GM23338 (cell line): ENCODE measurements around the gene FNDC8.

Experiments
- CREB1 ChIP-seq: fragments of 250-450 bp; sonication (Bioruptor Pico); IDR thresholded peaks from 2 replicates; pipeline ENCODE4 v1.5.0; 2020; ENCODE audit warnings: low read depth, mild to moderate bottlenecking, moderate library complexity
- EZH2 ChIP-seq: fragments of 200-600 bp; sonication (generic); IDR thresholded peaks from one replicate; pipeline ENCODE4 v1.8.0; 2017; ENCODE audit warnings: antibody characterized with exemption, mild to moderate bottlenecking, low read depth; ENCODE audit not compliant: unreplicated experiment
- EZH2phosphoT487 ChIP-seq: fragments of 200-600 bp; sonication (generic); IDR thresholded peaks from one replicate; pipeline ENCODE4 v1.8.1; 2018; ENCODE audit warnings: antibody characterized with exemption; ENCODE audit not compliant: unreplicated experiment
- JUNB ChIP-seq: IDR thresholded peaks from one replicate; pipeline ENCODE4 v1.6.1; 2016; ENCODE audit warnings: antibody characterized with exemption; ENCODE audit not compliant: unreplicated experiment
- NANOG ChIP-seq: IDR thresholded peaks from 2 replicates; pipeline ENCODE4 v1.6.1; 2016; ENCODE audit warnings: antibody characterized with exemption, borderline replicate concordance
- POLR2AphosphoS5 ChIP-seq: IDR thresholded peaks from 2 replicates; pipeline ENCODE4 v1.6.1; 2016; ENCODE audit warnings: antibody characterized with exemption, low read depth
- ZNF114 ChIP-seq: fragments of 250-450 bp; sonication (Bioruptor Pico); IDR thresholded peaks from 2 replicates; pipeline ENCODE4 v1.5.0; 2020; ENCODE audit warnings: mild to moderate bottlenecking, moderate library complexity
- TF ChIP-seq, protein P1 (sequence below), 2 experiments: fragments of 200-600 bp in 1 of 2; sonication (generic) in 1 of 2; conservative IDR thresholded peaks; 2 replicates each; pipeline versions ENCODE4 v1.5.1 to v1.6.1; 2016 to 2017; ENCODE audit warnings: antibody characterized with exemption in 2 of 2, low read depth in 2 of 2, mild to moderate bottlenecking in 2 of 2, moderate library complexity in 1 of 2
- TF ChIP-seq, protein P2 (sequence below): IDR thresholded peaks from one replicate; pipeline ENCODE4 v1.6.1; 2018; ENCODE audit warnings: antibody characterized with exemption; ENCODE audit not compliant: unreplicated experiment
- TF ChIP-seq, protein P3 (sequence below): IDR thresholded peaks from 2 replicates; pipeline ENCODE4 v1.6.1; 2016; ENCODE audit warnings: antibody characterized with exemption

DNA sequence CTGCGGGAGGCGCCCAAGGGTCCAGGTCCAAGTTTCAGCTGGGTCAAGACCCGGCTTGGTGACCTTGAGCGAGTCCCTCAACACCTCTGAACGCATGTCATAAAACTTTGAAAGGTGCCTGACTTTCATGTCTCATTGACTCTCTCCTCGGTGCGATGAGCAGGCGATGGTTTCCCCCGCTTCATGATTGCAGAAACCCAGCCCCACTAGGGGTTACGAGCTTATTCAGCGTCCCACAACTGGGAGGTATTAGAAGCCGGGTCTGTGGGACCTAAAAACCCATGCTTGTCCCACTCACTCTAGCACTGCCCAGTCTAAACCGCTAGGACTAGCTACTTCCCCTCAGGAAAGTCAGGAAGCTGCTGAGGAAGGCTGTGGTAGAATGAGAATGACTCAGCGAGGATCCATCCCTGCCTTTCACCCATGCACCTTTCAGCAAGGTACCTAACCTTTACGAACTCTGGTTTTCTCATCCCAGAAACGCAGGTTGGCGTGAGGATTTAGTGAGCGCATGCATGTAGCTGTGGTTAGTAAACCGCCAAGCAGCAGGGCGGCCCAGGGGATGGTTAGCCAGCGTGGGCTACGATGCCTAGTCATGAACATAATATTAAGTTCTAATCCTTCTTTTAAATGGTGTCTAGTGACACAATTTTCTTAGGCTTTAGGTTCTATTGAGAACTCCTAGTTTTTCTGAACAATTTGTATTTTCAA lies 31.7 kb upstream of the FNDC8 start:
- TF ChIP-seq POLR2AphosphoS5: no peak
- TF ChIP-seq, protein P1, sequence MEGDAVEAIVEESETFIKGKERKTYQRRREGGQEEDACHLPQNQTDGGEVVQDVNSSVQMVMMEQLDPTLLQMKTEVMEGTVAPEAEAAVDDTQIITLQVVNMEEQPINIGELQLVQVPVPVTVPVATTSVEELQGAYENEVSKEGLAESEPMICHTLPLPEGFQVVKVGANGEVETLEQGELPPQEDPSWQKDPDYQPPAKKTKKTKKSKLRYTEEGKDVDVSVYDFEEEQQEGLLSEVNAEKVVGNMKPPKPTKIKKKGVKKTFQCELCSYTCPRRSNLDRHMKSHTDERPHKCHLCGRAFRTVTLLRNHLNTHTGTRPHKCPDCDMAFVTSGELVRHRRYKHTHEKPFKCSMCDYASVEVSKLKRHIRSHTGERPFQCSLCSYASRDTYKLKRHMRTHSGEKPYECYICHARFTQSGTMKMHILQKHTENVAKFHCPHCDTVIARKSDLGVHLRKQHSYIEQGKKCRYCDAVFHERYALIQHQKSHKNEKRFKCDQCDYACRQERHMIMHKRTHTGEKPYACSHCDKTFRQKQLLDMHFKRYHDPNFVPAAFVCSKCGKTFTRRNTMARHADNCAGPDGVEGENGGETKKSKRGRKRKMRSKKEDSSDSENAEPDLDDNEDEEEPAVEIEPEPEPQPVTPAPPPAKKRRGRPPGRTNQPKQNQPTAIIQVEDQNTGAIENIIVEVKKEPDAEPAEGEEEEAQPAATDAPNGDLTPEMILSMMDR (conservative IDR thresholded peaks at IDR 0.05; ENCODE audit: low read depth in 2 of 2): no peak; a peak in 1 of 4 replicates
- no peak for TF ChIP-seq EZH2
- TF ChIP-seq CREB1 (CRISPR knock-in tag): no peak
- TF ChIP-seq, protein P2, sequence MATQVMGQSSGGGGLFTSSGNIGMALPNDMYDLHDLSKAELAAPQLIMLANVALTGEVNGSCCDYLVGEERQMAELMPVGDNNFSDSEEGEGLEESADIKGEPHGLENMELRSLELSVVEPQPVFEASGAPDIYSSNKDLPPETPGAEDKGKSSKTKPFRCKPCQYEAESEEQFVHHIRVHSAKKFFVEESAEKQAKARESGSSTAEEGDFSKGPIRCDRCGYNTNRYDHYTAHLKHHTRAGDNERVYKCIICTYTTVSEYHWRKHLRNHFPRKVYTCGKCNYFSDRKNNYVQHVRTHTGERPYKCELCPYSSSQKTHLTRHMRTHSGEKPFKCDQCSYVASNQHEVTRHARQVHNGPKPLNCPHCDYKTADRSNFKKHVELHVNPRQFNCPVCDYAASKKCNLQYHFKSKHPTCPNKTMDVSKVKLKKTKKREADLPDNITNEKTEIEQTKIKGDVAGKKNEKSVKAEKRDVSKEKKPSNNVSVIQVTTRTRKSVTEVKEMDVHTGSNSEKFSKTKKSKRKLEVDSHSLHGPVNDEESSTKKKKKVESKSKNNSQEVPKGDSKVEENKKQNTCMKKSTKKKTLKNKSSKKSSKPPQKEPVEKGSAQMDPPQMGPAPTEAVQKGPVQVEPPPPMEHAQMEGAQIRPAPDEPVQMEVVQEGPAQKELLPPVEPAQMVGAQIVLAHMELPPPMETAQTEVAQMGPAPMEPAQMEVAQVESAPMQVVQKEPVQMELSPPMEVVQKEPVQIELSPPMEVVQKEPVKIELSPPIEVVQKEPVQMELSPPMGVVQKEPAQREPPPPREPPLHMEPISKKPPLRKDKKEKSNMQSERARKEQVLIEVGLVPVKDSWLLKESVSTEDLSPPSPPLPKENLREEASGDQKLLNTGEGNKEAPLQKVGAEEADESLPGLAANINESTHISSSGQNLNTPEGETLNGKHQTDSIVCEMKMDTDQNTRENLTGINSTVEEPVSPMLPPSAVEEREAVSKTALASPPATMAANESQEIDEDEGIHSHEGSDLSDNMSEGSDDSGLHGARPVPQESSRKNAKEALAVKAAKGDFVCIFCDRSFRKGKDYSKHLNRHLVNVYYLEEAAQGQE: no peak
- no peak for TF ChIP-seq NANOG
- TF ChIP-seq, protein P3, sequence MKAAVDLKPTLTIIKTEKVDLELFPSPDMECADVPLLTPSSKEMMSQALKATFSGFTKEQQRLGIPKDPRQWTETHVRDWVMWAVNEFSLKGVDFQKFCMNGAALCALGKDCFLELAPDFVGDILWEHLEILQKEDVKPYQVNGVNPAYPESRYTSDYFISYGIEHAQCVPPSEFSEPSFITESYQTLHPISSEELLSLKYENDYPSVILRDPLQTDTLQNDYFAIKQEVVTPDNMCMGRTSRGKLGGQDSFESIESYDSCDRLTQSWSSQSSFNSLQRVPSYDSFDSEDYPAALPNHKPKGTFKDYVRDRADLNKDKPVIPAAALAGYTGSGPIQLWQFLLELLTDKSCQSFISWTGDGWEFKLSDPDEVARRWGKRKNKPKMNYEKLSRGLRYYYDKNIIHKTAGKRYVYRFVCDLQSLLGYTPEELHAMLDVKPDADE: no peak
- TF ChIP-seq EZH2phosphoT487: no peak
- TF ChIP-seq ZNF114 (CRISPR knock-in tag): no peak
- no peak for TF ChIP-seq JUNB
